ENCODE measurements around the gene MLF2. TPM values are rescaled to one million over a fixed set of nuclear protein-coding genes. Genes with fewer than 3 reads are reported as not detected.

MLF2 gene, protein sequence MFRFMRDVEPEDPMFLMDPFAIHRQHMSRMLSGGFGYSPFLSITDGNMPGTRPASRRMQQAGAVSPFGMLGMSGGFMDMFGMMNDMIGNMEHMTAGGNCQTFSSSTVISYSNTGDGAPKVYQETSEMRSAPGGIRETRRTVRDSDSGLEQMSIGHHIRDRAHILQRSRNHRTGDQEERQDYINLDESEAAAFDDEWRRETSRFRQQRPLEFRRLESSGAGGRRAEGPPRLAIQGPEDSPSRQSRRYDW
- 308 TPM for polyA plus RNA-seq (2013, experiment 1 of 2; ENCODE audit: insufficient read length)
- polyA plus RNA-seq (2013, experiment 2 of 2; ENCODE audit: insufficient read length): 216 TPM

GRCh38 chr12:6752921-6753771 lies at the start of gene MLF2:
MLF2 (minus strand) TSS chr12:6753141; CDS start chr12:6752334, 807 bp downstream.
- peak; percentile 99 for DNase-seq

DNA sequence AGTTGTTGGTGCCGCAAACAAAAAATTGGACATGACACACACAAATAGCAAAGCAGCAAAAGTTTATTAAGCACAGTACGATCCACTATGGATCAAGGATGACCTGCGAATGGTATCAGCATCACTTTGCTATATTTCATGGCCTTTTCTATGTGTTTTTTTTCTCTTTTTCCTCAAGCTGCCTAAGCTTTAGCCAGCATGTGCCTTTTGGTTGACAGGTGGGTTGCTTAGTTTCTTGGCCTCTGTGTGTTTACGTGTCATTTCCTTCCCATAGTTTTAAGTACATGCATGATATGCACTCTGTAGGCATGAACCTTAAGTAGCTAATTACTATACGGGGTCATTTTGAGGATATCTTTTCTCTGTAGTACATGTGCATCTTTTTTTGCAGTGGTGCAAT lies 46.2 kb upstream of the MLF2 start:
- DNase-seq: no peak

DNA sequence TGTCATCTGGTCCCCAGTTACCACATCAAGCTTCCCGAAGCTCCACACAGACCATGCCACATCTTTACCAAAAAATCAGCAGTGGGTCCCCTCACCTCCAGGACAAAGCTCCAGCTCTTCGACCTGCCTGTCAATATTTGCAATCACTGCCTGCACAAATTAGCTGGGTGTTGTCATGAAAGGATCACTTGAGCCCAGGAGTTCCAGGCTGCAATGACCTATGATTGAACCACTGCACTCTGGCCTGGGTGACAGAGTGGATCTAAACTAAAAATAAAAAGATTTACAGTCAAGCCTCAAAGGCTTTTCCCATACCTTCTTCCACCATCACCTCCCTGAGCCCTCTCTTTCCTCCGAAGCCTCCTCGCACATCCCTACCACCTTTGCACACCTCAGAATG lies 43.6 kb upstream of the MLF2 start:
- DNase-seq: no peak

DNA sequence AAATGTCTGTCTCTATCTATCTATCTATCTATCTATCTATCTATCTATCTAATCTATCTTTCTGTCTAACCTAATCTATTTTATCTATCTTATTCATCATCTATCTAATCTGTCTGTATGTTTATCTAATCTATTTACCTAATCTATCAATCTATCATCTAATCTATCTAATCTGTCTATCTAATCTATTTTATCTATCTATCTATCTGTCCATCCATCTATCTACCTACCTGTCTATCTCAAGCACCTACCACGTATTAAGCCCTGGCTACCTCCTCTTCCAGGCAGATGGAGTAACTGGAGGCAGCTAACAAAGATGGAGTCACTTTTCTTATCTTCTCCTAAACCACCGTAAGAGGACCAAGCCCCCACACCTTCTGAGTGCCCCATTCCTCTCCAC lies 42.1 kb upstream of the MLF2 start:
- DNase-seq: no peak

- no peak for DNase-seq
These were observed 39.7 kb upstream of the MLF2 start for GRCh38 chr12:6792522-6793201.

DNA sequence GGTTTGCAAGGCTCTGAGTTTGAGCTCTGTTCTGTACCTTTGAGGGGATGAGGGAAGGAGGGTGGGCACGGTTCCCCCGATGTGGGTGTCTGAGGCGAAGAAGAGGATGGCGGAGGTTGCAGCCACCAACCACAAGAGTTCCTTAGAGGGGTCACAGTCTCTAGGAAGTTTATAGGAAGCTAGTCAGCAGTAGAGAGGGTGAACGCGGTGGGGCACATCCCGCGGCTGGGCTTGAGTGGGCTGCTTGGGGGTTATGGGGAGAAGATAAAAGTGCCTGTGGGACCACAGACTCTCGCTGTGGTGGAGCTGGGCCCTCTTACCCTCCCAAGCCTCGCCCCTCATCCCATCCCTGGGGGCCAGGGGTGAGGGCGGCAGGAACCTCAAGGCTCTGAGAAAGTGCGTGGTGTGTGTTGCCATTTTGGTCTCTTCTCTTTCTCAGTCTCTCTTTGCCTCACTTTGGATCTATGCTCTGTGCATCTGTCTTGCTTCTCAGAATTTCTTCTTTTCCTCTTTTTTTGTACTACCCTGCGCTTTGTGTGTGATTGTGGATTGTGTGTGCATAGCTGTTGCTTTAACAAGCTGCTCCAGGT lies 39.1 kb upstream of the MLF2 start:
- DNase-seq: no peak

GRCh38 chr12:6790496-6791150 lies 37.7 kb upstream of the MLF2 start:
- DNase-seq: no peak

- DNase-seq: no peak
These were observed 36.3 kb upstream of the MLF2 start, which contains the start of gene CD4 for GRCh38 chr12:6788972-6789924. CD4 (plus strand) TSS chr12:6789528; CDS start chr12:6800139, 10,611 bp downstream.

- DNase-seq: no peak
These were observed 34.4 kb upstream of the MLF2 start for GRCh38 chr12:6787309-6787708.

DNA sequence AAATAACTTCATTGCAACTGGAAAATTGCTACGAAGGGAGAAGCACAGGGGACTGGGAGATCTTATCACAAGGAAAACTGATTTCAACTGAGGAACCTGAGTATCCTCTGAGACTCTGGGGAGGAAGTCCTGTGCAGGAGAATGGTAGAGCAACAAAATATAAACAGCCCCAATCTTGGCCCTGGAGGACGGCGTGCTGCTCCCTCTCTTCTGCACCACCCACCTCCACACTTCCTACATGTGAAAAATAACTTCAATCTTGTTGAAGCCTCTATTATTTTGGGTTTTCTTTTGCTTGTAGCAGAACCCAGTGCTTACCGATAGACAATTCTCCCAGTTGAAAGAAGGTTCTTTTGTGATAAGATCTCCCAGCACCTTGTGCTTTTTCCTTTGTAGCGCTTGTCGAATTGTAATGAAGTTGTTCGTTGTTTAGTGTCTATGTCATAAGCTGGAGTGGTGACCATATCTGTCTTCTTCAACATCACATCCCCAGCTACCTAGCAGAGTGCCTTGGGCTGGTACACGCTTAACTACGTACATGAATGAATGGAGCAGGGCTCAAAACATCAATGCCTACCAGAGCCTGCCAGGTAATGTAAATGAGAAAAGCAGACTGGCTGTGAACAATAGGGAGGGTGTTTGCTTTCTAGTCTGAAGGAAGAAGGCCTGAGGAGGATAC lies 33.6 kb upstream of the MLF2 start:
- DNase-seq: no peak

GRCh38 chr12:6784761-6785160 lies 31.8 kb upstream of the MLF2 start:
- no peak for DNase-seq

- no peak for DNase-seq
These were observed 31.4 kb upstream of the MLF2 start for GRCh38 chr12:6784296-6784695.

GRCh38 chr12:6783828-6784227 lies 30.9 kb upstream of the MLF2 start:
- no peak for DNase-seq

DNA sequence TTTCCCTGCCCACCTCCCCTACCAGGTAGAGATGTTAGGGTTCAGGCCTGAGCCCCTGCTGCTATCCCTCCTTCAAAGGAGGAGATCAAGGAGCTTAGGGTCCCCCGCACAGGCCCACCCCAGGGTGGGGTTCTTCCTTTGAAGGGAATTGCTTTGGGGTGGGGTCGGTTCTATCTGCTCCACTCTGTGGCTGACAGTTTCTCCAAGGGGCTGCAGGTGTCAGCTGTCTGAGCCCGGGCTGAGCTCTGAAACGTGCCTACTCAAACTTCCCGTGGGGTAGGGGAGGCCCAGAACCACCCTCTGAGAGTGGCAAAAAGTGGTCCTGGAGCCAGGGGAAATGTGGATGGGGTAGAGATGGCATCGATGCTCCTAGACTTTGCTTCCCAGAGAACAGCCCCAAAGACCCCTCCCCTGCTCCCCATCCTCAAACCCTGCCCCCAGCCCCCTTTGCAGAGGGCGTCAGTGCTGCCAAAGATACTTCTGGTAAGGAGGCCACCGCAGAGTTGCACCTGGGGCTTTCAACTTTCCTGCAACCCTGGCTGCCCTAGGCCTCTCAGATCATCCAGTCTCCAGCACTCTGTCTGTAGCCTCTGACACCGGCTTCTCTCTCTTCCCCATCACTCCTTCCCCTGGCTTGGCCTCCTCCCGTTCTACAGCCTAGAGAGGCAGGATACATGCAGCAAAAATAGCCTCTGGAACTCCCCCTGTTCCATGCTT lies 30.1 kb upstream of the MLF2 start:
- no peak for DNase-seq

DNA sequence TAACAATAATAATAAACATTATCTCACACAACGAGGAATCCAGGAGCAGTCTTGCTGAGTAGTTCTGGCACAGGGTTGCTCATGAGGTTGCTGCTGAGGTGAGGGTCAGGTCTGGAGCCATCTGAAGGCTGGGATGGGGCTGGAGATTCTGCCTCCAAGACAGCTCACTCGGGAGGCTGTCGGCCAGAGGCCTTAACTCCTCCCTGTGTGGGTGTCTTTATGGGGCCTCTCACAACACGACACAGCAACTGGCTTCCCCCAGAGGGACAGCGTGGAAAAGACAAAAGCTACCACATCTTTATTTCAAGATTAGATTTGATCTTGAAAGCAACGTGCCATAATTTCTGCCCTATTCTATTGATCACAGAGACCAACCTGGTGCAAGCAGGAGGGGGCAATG lies 29.2 kb upstream of the MLF2 start:
- DNase-seq: no peak

DNA sequence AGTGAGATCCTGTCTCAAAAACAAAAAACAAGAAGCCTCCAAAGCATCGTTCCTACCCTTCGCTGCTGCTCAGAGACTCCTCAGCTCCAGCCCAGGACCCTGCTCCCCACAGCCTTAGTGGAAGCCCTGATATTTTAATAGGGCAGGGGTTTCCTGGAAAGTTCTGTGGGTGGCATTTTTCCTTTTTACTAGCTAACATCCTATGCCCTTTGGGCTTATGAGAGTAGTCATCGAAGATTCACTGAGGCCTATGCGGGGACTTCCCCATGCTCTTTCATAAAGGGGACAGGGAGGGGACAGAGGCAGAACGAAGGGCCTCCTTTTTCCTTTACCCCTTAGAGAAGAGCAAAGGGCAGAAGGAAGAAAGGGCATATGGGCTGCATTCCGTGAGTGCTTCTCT lies 27.6 kb upstream of the MLF2 start:
- DNase-seq: no peak

GRCh38 chr12:6779708-6780432 lies 26.9 kb upstream of the MLF2 start:
- DNase-seq: no peak

DNA sequence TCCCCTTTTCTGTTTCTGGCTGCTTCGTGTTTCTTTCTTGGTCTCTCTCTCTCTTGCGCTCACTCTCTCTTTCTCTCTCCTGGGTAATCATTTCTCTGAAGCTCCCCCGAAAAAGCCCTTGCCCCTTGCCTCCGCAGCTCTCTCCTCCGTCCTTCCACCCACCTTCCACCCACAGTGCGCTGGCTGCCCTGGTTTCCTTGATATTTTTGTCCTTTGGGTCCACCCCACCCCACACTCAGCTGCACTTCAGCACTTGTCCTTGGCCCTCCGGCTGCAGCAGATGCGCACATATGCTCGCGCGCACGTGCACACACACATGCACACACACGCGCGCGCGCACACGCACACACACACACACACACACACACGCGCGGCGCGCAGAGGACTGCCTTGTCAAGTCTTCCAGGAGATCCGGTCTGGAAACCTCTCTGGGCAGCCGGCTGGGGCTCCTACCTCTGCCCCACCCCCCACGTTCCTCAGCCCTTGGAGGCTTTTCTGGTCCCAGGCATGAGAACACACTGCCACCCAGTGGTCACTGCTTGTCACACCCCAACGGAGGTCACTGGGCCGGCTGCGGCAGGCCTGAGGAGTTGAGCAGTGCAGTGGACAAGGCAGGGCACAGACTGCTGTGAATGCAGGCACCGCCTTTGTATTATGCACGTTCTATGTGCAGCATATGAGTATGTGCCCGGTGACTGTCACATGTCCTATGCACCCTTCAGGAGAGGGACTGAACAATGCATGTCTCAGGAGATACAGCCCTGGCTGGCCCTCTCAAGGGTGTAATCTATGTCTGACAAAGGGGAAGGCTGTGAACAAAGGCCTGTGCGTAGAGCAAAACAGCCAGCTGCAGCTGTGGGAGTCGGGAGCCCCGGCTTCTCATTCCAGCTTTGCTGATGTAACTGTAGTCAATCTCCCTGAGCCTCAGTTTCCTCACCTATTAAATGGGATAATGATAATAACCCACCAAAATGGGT lies 25.9 kb upstream of the MLF2 start:
- DNase-seq: peak; percentile 90
